ENCODE measurements around the gene NPAS3.

NPAS3 gene

GRCh38 chr14:33254861-33255395 lies 316.2 kb downstream of the NPAS3 start:
- H3K9me3 ChIP-seq (replicated peaks; ENCODE audit: insufficient read depth, low read length), result no peaks in the 10 kb centered on the region
- no peaks in the 10 kb centered on the region for H3K27me3 ChIP-seq (replicated peaks; ENCODE audit: insufficient read depth, low read length)
- no peak for DNase-seq
- H3K4me3 ChIP-seq (ENCODE audit: low read length), result no peak overlapping the region
- H3K79me2 ChIP-seq (ENCODE audit: low read length), result no peaks in the 10 kb centered on the region
- H2AFZ ChIP-seq (ENCODE audit: low read length), result no peak overlapping the region
- no peaks in the 10 kb centered on the region for H4K20me1 ChIP-seq (ENCODE audit: insufficient read depth, low read length)
- H3K4me2 ChIP-seq (ENCODE audit: low read depth, low read length), result no peak overlapping the region
- H3K27ac ChIP-seq (ENCODE audit: low read length), result no peak overlapping the region
- H3K9me2 ChIP-seq (replicated peaks; ENCODE audit: insufficient read depth, low read length), result no peaks in the 10 kb centered on the region
- no peaks in the 10 kb centered on the region for H3K4me1 ChIP-seq (ENCODE audit: low read length)
- no peaks in the 10 kb centered on the region for H3F3A ChIP-seq (ENCODE audit: insufficient read depth, low read length)
- H3K9ac ChIP-seq (ENCODE audit: low read length), result no peak overlapping the region
- TF ChIP-seq CTCF (IDR thresholded peaks at IDR 0.05; ENCODE audit: low read length) (no peak), EZH2phosphoT487 (IDR thresholded peaks at IDR 0.05; ENCODE audit: low read length) (no peak), EZH2 (optimal IDR thresholded peaks at IDR 0.05; ENCODE audit: low read depth, low read length) (no peak)
- H3K36me3 ChIP-seq (replicated peaks; ENCODE audit: insufficient read depth, low read length), result no peaks in the 10 kb centered on the region

DNA sequence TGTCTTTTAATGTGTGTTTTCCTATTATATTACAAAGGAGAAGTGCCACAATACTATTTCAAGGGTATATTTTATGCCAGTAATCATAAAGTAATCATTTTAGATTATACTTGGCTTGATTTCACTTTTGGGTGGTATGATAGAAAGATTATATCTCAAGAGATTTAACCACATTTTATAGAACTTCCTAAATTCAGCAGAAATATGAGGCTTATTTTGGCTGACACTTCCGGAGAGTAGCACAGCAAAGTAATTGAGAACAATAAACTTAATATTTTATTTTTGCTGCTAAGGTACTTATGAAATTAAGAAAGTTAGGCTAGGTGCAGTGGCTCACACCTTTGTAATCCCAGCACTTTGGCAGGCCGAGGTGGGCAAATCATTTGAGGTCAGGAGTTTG lies 319.1 kb downstream of the NPAS3 start:
- no peak overlapping the region for H3K4me2 ChIP-seq (ENCODE audit: low read depth, low read length)
- H3K9me2 ChIP-seq (replicated peaks; ENCODE audit: insufficient read depth, low read length), result no peaks in the 10 kb centered on the region
- H3K9ac ChIP-seq (ENCODE audit: low read length), result no peak overlapping the region
- H3K36me3 ChIP-seq (replicated peaks; ENCODE audit: insufficient read depth, low read length), result no peaks in the 10 kb centered on the region
- no peaks in the 10 kb centered on the region for H3K79me2 ChIP-seq (ENCODE audit: low read length)
- H3K27ac ChIP-seq (ENCODE audit: low read length), result no peak overlapping the region
- no peaks in the 10 kb centered on the region for H3K27me3 ChIP-seq (replicated peaks; ENCODE audit: insufficient read depth, low read length)
- no peaks in the 10 kb centered on the region for H3K9me3 ChIP-seq (replicated peaks; ENCODE audit: insufficient read depth, low read length)
- no peaks in the 10 kb centered on the region for H4K20me1 ChIP-seq (ENCODE audit: insufficient read depth, low read length)
- TF ChIP-seq EZH2phosphoT487 (IDR thresholded peaks at IDR 0.05; ENCODE audit: low read length), result no peak
- no peak for TF ChIP-seq EZH2 (optimal IDR thresholded peaks at IDR 0.05; ENCODE audit: low read depth, low read length)
- no peak for TF ChIP-seq CTCF (IDR thresholded peaks at IDR 0.05; ENCODE audit: low read length)
- H2AFZ ChIP-seq (ENCODE audit: low read length), result no peak overlapping the region
- no peaks in the 10 kb centered on the region for H3K4me1 ChIP-seq (ENCODE audit: low read length)
- H3F3A ChIP-seq (ENCODE audit: insufficient read depth, low read length), result no peaks in the 10 kb centered on the region
- no peak overlapping the region for H3K4me3 ChIP-seq (ENCODE audit: low read length)
- DNase-seq, result no peak

DNA sequence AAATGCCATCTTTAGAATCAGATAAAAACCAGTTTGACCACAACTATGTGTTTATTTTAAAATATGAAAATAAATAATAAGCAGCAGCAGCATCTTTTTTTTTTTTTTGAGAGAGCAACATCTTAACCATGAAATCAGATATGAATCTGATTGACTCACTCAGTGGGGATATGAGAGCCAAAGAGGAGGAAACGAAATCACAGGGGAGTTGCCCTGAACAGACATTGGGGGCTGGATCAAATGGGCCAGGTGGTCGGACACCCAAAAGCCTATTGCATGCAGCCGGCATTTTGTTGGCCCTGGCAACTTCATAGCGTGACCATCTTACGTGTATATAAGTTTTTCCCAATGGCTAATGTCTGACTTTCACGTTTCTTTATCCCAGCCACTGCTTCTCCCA lies 321.1 kb downstream of the NPAS3 start:
- Histone ChIP-seq H2AFZ (ENCODE audit: low read length) (no peak overlapping the region), H3K9me3 (replicated peaks; ENCODE audit: insufficient read depth, low read length) (no peaks in the 10 kb centered on the region), H3K9me2 (replicated peaks; ENCODE audit: insufficient read depth, low read length) (no peaks in the 10 kb centered on the region), H3K4me1 (ENCODE audit: low read length) (no peaks in the 10 kb centered on the region), H3K9ac (ENCODE audit: low read length) (no peak overlapping the region), H3K27me3 (replicated peaks; ENCODE audit: insufficient read depth, low read length) (no peaks in the 10 kb centered on the region), H3K79me2 (ENCODE audit: low read length) (no peaks in the 10 kb centered on the region), H3K36me3 (replicated peaks; ENCODE audit: insufficient read depth, low read length) (no peaks in the 10 kb centered on the region), H3K4me3 (ENCODE audit: low read length) (no peak overlapping the region), H3K4me2 (ENCODE audit: low read depth, low read length) (no peak overlapping the region), H3K27ac (ENCODE audit: low read length) (no peak overlapping the region), H3F3A (ENCODE audit: insufficient read depth, low read length) (no peaks in the 10 kb centered on the region), H4K20me1 (ENCODE audit: insufficient read depth, low read length) (no peaks in the 10 kb centered on the region)
- DNase-seq, result no peak
- TF ChIP-seq EZH2 (optimal IDR thresholded peaks at IDR 0.05; ENCODE audit: low read depth, low read length) (no peak), EZH2phosphoT487 (IDR thresholded peaks at IDR 0.05; ENCODE audit: low read length) (no peak), CTCF (IDR thresholded peaks at IDR 0.05; ENCODE audit: low read length) (no peak)
